DND-41 (cell line): ENCODE data around the gene TRIM44.

Experiments
- ATAC-seq: fragments of 200-7000 bp; cut with Tn5 transposase; 3 replicates; pipeline ENCODE4 v1.9.1; 2021; ENCODE audit warnings: low read depth; ENCODE audit not compliant: insufficient read depth
- DNase-seq: peaks from one replicate; pipeline ENCODE4 v3.0.0-alpha.2; 2020
- H2AFZ ChIP-seq: 2 replicates; pipeline ENCODE4 v1.6.0; 2012; ENCODE audit warnings: low read depth, low read length
- H3K27ac ChIP-seq: 2 replicates; pipeline ENCODE4 v1.5.1; 2012; ENCODE audit warnings: low read length, inconsistent platforms
- H3K27me3 ChIP-seq: fragments of 200-600 bp; sonication (generic); 2 replicates; pipeline ENCODE4 v1.6.0; 2012; ENCODE audit warnings: low read length, mild to moderate bottlenecking, inconsistent platforms; ENCODE audit not compliant: insufficient read depth, poor library complexity
- H3K36me3 ChIP-seq: 2 replicates; pipeline ENCODE4 v1.5.1; 2012; ENCODE audit warnings: low read length, inconsistent platforms; ENCODE audit not compliant: insufficient read depth
- H3K4me1 ChIP-seq: 2 replicates; pipeline ENCODE4 v1.5.1; 2012; ENCODE audit warnings: mild to moderate bottlenecking, low read length; ENCODE audit not compliant: insufficient read depth
- H3K4me2 ChIP-seq: 2 replicates; pipeline ENCODE4 v1.6.0; 2012; ENCODE audit warnings: mild to moderate bottlenecking, moderate library complexity, low read length, inconsistent platforms; ENCODE audit not compliant: insufficient read depth
- H3K4me3 ChIP-seq, 2 experiments: fragments of 200-600 bp in 1 of 2; shearing (Covaris generic) in 1 of 2; 2 replicates each; pipeline ENCODE4 v1.5.1; 2012 to 2016; ENCODE audit warnings: inconsistent platforms in 2 of 2, low read length in 2 of 2, mild to moderate bottlenecking in 2 of 2, low read depth in 1 of 2, moderate library complexity in 1 of 2
- H3K79me2 ChIP-seq: 2 replicates; pipeline ENCODE4 v1.6.0; 2012; ENCODE audit warnings: low read length, inconsistent platforms; ENCODE audit not compliant: insufficient read depth
- H3K9ac ChIP-seq: 2 replicates; pipeline ENCODE4 v1.6.0; 2012; ENCODE audit warnings: low read depth, mild to moderate bottlenecking, inconsistent platforms, low read length, moderate library complexity
- H3K9me3 ChIP-seq: 2 replicates; pipeline ENCODE4 v1.5.1; 2012; ENCODE audit warnings: low read length, moderate library complexity, mild to moderate bottlenecking, inconsistent platforms; ENCODE audit not compliant: insufficient read depth, severe bottlenecking
- H4K20me1 ChIP-seq: 2 replicates; pipeline ENCODE4 v1.6.0; 2012; ENCODE audit warnings: low read length; ENCODE audit not compliant: insufficient read depth
- EZH2 ChIP-seq: IDR thresholded peaks from 3 replicates; pipeline ENCODE4 v1.6.1; 2012; ENCODE audit warnings: borderline replicate concordance, low read depth, mild to moderate bottlenecking, moderate library complexity, low read length, inconsistent platforms; ENCODE audit not compliant: severe bottlenecking
- TF ChIP-seq, protein P1 (sequence below): IDR thresholded peaks from 2 replicates; pipeline ENCODE4 v1.5.1; 2012; ENCODE audit warnings: borderline replicate concordance, low read length, moderate library complexity, mild to moderate bottlenecking; ENCODE audit not compliant: poor library complexity, severe bottlenecking; ENCODE audit errors: extremely low read depth

TRIM44 gene

GRCh38 chr11:35794850-35795249 lies 132.3 kb downstream of the TRIM44 start:
- Histone ChIP-seq H3K4me1 (no peaks in the 10 kb centered on the region), H3K4me2 (no peak overlapping the region), H3K9me3 (no peaks in the 10 kb centered on the region), H3K27ac (no peak overlapping the region), H3K4me3 (no peak overlapping the region), H3K79me2 (no peaks in the 10 kb centered on the region), H3K27me3 (no peaks in the 10 kb centered on the region), H3K36me3 (no peaks in the 10 kb centered on the region), H4K20me1 (no peaks in the 10 kb centered on the region), H2AFZ (no peak overlapping the region), H3K9ac (no peak overlapping the region)
- no peak for ATAC-seq
- no peak for TF ChIP-seq EZH2
- TF ChIP-seq, protein P1, sequence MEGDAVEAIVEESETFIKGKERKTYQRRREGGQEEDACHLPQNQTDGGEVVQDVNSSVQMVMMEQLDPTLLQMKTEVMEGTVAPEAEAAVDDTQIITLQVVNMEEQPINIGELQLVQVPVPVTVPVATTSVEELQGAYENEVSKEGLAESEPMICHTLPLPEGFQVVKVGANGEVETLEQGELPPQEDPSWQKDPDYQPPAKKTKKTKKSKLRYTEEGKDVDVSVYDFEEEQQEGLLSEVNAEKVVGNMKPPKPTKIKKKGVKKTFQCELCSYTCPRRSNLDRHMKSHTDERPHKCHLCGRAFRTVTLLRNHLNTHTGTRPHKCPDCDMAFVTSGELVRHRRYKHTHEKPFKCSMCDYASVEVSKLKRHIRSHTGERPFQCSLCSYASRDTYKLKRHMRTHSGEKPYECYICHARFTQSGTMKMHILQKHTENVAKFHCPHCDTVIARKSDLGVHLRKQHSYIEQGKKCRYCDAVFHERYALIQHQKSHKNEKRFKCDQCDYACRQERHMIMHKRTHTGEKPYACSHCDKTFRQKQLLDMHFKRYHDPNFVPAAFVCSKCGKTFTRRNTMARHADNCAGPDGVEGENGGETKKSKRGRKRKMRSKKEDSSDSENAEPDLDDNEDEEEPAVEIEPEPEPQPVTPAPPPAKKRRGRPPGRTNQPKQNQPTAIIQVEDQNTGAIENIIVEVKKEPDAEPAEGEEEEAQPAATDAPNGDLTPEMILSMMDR = no peak
- no peak for DNase-seq

GRCh38 chr11:35796562-35796961 lies 134.0 kb downstream of the TRIM44 start:
- Histone ChIP-seq H4K20me1 (no peaks in the 10 kb centered on the region), H3K9me3 (no peaks in the 10 kb centered on the region), H3K4me2 (no peak overlapping the region), H2AFZ (no peak overlapping the region), H3K27ac (no peak overlapping the region), H3K4me1 (no peaks in the 10 kb centered on the region), H3K36me3 (no peaks in the 10 kb centered on the region), H3K27me3 (no peaks in the 10 kb centered on the region), H3K9ac (no peak overlapping the region), H3K4me3 (no peak overlapping the region), H3K79me2 (no peaks in the 10 kb centered on the region)
- no peak for TF ChIP-seq EZH2
- TF ChIP-seq, protein P1 = no peak
- ATAC-seq (no peak), DNase-seq (no peak)

- Histone ChIP-seq H3K79me2 (no peaks in the 10 kb centered on the region), H3K36me3 (no peaks in the 10 kb centered on the region), H3K27me3 (no peaks in the 10 kb centered on the region), H2AFZ (no peak overlapping the region), H3K4me2 (no peak overlapping the region), H3K27ac (no peak overlapping the region), H4K20me1 (no peaks in the 10 kb centered on the region), H3K9ac (no peak overlapping the region), H3K4me1 (no peaks in the 10 kb centered on the region), H3K9me3 (no peaks in the 10 kb centered on the region), H3K4me3 (no peak overlapping the region)
- no peak for DNase-seq
- no peak for TF ChIP-seq EZH2
- TF ChIP-seq, protein P1 = no peak
- ATAC-seq = no peak
These were observed 135.8 kb downstream of the TRIM44 start for GRCh38 chr11:35798423-35798822.

- H3K4me1 ChIP-seq = no peaks in the 10 kb centered on the region
These were observed 136.4 kb downstream of the TRIM44 start for GRCh38 chr11:35798983-35799382.

More at GRCh38 chr11:35798983-35799382, 136.4 kb downstream of the TRIM44 start:
- Histone ChIP-seq H3K79me2 (no peaks in the 10 kb centered on the region), H3K27me3 (no peaks in the 10 kb centered on the region), H4K20me1 (no peaks in the 10 kb centered on the region), H3K27ac (no peak overlapping the region), H3K9ac (no peak overlapping the region), H3K4me2 (no peak overlapping the region), H2AFZ (no peak overlapping the region), H3K9me3 (no peaks in the 10 kb centered on the region), H3K36me3 (no peaks in the 10 kb centered on the region), H3K4me3 (no peak overlapping the region)
- DNase-seq = no peak
- ATAC-seq = no peak
- no peak for TF ChIP-seq EZH2
- TF ChIP-seq, protein P1 = no peak
